CD4-positive, alpha-beta T cell treated with Interleukin-17A for 1 hour (primary cell): Measurements from ENCODE around the gene ABCC3.

Experiments used
- DNase-seq: peaks from one replicate; pipeline ENCODE4 v3.0.0-alpha.2; 2020

The ABCC3 gene

DNA sequence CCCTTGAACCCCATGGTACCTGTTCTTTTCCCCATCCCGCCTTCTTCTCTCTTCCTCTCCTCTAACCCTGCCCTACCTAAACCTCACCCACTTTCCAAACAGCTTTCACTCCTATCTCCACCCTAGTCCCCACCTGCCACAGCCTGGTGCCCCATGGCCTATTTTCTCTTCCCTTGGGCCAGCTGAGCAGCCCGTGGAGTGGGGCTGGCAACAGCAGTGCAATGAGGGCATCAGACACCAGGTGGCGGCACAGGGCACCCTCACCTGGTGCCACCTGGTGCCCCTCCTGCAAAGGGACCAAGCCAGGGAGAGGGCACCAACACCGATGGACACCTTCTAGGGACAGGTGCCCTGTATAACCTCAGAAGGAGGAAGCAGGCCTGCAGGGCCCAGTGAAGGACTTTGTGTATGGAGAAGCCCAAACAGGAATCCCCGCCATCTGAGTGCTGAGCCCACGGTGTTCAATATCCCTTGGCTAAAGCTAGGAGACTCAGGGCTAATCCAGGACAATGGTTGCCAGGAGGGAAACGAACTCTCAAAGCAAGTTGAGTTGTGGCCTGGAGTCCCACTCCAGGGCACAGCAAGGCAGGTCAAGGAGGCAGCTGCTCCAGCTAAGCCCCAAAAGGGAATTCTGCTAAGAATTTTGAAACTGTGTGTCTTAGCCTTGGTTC, 4.0 kb upstream of the ABCC3 start:
- peak; percentile 54 for DNase-seq

DNA sequence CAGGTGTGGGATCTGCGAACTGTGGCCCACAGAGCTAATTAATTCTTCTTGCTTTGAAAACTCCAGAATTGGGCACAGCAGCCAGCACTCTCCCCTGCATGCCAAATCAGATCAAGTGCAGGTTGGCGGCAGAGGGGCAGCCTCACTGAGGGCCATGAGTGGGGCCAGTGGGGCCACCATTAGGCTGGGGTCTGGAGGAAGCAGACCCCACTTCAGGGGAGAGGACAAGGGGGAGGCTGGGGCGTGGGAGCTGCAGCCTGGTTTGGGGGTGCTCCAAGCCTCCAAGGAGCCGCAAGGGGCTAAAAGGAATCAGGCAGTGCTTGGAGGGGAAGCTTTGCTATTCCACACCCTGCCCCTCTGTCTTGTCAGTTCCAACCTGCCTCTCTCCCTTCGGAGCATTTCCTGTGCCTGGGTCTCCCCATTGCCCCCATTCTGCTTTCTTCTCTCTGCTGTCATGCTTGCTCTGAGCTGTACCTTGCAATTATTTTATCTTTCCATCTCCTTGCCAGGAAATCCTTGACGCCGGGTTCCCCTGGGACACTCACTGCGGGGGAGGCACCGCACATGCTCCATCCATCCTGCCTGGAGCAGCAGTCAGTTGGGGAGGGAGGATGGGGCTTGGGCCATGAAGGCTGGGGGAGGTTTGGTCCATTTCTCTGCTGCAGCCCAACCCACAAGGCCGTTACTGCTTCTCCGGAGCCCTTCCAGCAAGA, 3.3 kb upstream of the ABCC3 start:
- no peak for DNase-seq

DNA sequence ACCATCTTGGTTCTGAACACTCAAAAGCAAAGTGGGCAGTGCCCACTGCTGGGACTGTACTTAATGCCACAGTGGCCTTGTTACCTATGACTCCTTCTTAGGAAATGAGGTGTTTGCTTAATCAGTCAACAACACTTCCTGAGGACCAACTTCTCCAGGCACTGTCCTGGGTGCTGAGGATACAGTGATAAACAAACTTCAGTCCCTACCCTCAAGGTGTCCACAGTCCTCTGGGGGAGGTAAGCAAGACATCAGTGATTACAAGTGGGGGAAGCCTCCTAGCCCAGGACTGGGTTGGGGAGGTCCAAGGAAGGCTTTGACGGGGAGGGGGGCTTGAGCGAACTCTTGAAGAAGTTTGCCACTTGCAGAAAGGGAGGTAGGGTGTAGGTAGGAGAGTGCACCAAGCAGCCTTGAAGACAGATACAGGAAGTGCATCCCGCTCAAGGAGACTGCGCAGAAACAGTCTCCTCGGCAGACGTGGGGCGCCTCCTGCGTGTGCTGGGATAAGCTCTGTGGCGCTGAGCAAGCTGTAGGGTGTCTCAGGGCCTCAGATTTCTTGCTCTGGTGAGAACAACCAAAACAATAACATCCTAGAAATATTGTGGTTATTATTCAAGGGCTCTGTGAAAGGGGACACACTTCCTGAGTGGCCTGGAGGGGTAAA, 2.6 kb upstream of the ABCC3 start:
- no peak for DNase-seq

DNA sequence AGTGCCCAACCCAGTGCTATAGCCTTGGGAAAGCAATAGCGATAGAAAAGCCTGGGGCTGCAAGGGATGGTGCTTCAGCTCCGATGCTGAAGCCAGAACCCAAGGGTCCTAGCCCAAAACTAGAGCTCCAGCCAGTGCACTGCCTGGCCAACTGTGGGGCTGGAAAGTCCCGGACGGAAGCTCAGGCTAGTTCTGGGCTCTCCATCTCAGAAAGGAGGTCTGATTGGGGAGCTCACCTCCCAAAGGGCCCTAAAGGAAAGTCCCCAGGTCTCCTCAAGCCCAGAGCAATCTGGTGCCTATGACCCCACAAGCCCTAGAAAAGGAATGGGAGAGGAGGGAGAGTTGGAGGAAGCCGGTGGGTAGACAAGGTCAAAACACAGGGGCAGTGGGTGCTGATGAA, 2.0 kb upstream of the ABCC3 start:
- DNase-seq = no peak

DNA sequence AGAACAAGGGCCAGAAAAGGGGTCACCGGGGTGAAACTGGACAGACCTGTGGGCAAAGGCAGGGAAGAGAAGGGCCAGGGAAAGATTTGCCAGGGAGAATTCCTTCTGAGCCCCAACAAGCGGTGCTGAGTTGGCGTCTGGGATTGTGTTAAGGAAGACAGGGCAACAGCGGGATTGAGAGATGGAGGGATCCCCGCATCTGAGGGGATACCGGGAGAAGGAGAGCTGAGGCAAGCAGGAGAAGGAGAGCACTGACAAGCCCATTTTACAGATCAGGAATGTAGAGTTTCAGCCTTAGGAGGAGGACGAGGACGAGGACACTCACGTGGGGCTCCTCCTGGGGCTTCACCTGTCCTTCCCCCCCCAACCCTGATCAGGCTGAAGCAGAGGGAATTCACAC, 998 bp upstream of the ABCC3 start:
- no peak for DNase-seq

DNA sequence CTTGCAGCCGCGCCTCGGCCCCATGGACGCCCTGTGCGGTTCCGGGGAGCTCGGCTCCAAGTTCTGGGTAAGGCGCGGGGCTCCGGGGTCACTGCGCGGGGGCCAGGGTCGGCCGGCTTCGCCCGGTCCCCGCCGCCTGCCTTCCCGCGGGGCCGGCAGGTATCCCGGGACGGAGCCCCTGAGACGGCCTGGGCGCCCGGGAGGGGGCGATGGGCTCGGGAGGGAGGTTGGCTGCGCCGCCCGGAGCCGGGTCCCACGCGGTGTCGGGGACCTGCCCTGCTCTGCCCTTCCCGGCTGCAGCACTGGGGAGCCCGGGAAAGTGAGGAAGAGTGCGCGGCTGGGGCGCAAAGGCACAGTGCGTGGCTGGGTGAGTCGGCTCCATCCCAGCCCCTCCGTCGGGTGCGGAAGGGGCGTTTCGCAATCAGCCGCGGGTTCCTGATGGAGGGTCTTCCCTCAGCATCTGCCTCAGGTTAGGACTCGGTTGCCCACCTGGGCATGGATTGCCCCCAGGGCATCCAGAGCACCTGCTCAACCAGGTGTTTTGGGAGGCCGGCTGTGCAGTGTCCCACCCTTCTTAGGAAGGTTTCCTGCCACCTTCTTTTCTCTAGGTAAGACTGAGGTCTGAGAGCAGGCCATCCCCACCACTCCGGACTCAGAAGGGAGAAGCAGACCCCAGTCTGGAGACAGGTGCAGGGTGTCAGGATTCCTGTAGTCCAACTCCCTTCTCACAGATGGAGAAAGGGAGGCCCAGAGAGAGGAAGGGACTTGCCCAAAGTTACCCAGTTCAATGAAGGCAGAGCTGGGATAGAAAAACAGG, 442 bp downstream of the ABCC3 start:
- DNase-seq = no peak

DNA sequence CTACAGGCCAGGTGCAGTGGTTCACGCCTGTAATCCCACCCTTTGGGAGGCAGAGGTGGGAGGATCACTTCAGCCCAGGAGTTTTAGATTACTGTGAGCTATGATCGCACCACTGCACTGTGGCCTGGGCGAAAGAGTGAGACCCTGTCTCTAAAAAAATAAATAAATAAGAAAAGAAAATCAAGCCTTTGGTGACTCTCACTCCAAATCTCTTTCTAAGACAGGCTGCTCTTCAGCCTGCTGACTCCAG, 976 bp downstream of the ABCC3 start:
- no peak for DNase-seq

DNA sequence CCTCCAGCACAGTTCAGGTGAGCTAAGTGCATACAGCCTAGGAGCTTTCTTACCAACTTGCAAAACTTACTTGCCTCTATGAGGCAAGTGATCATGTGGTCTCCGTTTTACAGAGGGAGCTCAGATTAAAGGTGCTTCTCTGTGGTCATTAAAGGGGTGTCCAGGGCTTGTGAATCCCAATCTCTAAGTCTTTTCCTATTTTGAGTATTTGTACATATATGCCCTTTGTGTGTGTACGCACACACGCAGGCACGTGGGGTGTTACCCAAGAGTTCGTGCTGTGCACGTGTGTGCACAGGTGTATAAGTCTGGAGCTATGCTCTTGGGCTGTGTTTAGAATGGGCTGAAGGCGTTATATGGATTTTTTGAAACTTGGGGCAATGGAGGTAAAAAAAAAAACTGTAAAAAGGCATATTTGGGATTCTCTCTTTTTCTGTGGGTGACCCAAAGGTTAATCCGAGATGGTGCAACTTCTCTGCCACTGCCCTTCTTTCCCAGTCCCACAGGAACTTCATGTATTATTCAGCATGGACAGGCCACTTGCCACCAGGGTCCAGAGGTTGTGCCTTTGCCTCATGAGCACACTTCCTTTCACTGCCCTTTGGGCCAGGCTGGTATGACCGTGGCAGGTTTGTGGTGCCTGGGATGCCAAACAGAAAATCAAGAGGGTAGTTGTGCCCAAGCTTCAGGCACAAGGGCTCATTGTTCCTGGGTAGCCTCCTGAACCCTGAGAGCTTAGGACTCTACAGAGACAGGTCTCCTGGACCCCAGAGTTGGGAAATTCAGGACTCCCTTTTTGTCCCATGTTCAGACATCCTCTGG, 1.5 kb downstream of the ABCC3 start:
- DNase-seq = no peak

DNA sequence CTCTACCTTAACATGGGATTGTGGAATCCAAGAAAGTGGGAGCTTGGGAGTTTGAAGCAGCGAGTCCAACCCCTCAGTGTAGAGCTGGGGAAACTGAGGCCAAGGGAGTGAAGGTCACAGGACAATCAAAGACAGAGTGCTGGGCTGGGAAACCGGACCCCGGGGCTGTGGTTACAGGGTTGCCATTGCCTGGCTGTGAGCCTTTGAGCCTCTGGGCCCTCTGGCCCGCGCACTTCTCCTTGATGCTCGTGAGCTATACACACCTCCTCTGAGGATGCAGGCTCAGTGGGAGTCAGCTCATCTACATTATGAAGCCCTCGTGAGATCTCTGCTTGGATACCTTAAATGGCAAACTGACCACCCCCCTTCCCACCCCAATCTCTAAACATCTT, 2.1 kb downstream of the ABCC3 start:
- DNase-seq = no peak

DNA sequence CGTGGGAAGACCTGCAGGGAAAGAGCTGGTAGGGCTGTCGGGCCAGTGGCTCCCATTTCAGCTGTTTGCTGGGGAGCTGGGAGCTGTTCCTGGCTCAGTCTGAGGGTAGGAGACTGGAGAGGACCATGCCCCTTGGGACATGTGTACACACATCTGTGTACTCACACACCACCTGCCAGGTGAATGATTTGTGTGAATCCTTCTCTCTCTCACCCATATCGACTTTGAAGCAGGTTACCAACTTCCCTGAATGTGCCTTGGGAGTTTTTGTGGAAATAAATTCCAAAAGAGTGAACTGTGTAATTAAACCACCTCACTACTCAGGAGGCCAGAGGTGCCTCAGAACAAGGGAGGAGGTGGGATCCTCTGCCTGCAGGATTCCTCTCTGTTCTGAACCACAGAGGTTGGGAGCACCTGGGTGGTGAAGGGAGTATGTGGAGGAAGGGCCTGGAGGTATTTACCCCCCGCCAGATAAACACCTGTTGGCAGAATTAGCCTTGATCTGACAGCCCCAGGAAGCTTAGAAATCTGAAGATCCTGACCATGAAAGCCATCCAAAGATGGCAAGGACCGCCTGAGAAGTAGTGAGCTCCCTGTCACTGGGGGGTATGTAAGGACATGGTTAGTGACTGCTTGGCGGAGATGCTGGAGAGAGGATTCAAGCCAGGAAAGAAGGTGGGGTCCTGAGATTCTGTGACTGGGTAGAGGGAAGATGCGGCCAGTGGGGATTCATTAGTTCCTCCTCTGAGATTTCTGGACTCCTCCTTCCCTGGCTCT, 3.3 kb downstream of the ABCC3 start:
- no peak for DNase-seq

DNA sequence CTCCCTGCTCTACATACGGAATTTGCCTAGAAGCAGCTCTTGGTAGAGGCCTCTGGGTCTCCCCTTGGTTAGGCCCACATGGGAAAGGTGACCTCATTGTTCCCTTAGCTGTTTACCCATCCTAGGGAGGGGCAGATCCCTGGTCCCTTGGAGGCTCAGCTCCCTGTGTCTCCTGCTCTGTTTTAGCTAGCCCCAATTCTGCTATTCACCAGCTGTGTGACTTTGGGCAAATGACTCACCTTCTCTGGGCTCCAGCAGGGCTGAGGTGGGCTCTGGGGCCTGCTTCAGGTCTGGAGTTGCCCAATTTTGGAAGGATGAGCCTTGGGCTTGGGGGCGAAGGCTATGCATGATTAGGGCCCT, 3.9 kb downstream of the ABCC3 start:
- no peak for DNase-seq

DNA sequence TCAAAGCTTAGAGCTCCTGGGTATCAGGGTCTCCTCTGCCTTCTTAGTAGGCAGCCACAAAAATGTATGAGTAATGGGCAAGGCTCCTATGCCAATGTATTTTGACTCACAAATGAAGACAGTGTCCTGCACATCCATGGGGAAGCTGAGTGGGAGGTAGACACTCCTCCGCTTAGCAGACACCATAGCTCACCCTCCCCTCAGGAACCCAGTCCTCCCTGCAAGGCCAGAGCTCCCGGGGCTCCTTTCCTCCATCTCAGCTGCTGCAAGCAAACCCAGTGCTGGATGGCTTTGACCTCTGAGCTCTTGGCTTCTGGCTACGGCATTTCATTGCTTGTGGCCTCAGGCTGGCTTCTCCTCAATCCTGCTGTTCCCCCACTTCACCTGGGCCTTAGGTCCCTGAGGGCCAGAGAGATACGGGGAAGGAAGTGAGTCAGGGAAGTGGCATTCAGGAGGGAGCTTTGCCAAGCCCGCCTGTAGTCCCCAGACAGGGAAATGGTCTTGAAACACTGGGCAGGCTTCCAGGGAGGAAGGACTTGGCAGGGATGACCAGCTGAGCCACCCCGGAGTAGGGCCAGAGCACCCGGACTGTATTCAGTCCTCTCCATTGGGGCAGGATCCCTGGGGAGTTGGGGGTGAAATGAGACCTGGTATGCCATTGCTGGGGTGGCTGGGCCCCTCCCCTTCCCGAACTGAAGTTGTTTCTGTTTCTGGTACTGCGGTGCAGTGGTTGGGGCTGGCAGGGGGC, 4.5 kb downstream of the ABCC3 start:
- DNase-seq = no peak

DNA sequence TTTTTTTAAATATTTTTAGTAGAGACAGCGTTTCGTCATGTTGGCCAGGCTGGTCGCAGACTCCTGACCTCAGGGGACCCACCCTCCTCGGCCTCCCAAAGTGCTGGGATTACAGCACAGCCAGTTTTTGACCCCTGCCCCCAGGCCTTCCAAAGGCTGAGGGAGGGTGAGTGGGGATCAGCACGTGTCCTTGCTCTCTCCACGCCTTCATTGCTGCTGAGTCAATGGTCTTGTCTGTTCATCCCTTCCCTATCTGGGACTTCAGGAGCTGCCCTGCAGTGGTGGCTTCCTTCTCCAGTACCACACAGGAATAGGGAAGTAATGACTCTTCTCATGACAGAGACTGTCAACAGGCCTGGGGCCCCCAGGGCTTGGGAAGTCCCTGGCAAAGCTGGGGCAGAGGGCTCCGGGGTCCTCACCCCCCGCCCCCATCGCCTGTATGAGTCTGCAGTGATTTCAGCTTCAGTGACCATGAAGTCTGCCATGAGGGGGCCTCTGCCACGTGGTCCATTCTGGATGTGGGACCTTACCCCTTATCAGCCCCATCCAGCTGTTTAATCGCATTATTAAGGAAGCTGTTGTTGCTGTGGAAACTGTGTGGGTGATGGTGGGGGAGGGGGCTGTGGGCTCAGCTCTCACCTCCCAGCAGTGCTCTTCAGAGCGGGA, 6.1 kb downstream of the ABCC3 start:
- no peak for DNase-seq

DNA sequence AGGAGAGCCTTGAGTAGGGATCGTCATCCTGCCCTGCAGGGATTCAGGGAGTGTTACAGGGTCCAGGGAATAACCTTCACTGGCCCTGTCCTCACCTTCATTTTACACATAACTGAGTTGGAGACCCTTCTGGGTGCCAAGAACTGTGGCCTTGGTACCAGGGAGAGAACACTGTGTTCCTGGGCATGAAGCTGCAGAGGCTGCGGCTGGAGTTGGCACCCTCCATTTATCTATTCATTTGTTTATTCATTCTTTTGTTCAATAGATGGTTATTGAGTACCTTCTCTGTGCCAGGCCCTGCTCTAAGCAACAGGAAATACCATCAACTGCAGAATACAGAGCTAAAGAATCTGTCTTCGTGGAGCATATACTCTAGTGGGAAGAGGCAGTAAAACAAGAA, 6.7 kb downstream of the ABCC3 start:
- no peak for DNase-seq

DNA sequence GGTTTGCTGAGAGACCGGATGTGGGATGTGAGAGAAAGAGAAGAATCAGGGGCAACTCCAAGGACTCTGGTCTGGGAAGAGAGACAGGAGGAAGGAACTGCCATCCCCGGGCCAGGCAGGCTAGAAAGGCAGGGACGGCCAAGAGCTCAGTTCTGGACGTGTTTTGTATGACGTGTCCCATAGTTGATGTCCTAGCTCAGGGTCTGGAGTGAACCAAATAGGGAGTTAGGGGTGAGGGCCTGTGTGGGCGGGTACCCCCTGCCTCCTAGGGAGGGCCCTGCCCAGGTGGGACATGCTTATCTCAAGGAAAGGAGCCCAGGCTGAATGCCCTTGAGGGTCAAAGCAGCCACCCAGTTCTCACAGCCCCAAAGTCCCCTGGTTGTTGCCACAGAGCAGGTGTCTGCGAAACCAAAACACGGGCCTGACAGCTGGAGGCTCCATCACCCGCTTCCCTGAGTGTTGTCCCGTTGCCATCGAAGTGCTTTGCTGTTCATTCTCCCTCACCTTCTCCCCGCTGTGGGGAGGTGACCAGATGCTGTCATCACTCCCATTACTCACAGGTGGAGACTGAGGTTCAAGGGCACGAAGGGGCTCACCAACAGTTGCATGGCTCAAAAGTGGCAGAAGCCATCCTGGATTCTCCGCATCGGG, 7.5 kb downstream of the ABCC3 start:
- DNase-seq = no peak

DNA sequence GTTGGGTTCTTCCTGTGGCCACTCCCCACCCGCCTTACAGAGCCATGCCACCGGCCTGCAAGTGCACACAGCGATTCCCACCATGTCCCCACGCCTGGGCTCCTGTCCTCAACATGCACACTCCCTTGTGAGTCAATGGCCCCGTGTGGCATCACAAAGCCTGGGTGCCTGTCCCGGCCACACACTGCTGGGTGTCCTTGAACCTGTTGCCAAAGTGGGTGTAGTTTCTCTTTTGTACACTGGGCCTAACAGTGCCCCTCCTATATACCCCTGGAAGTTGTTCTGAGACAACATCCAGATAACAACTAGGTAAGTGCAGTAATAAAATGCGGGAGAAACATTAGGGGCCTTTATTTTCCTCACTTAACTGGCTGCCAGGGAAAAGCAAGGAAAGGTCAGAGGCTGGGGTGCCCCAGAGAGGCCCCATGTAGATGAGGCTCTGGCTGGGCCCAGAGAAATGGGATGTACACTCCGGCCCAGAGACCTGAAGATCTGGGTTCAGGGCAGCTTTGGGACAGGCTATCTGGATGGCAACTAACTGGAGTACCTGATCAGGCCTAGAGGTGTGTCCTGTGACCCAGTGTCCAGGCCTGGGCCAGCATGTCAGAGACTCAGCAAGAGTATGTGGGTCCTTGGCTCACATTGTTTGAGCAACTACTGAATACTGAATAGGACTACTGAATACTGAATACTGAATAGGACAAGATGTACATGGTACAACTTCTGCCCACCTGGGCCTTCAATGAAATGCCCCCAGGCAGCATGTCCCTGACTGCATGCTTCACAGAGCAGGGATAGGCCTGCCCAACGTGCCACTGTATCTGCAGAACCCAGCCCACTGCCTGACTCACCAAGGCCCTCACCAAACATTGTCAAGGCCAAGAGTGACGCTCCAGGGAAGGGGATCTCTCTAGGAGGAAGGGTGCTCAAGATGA, 8.3 kb downstream of the ABCC3 start:
- DNase-seq = no peak

DNA sequence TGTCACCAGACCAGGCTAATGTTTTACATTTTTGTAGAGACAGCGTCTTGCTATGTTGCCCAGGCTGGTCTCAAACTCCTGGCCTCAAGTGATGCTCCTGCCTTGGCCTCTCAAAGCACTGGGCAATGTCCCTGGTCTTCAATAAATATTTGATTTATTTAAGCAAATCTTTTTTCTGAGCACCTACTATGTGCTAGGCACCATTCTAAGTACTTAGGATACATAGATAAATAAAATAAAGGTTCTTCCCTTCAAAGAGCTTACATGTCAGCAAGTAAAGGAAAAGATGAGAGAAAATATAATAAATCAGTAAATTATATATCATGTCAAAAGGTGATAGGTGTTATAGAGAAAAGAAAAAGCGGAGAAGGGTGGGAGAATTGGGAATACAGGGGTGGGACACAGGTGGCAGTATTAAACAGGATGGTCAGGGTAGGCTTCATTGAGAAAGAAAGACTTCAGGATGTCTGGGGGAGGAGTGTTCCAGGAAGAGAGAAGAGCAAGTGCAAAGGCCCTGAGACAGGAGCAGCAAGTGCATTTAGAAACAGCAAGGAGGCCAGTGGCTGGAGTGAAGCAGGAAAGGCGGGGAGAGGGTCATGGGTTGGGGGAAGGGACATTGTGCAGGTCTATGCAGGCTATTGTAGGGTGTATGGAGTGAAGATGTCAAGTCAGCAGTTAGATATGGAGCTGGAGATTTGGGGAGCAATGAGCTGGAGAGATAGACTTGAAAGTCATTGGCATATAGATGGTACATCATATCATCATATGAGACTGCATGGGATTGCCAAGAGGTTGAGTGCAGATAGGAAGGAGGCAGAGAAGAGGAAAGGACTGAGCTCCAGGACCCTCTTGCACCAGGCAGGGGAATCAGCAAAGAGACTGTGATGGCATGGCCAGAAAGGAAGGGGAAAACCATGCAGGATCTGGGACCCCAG, 11.3 kb downstream of the ABCC3 start:
- DNase-seq = no peak

DNA sequence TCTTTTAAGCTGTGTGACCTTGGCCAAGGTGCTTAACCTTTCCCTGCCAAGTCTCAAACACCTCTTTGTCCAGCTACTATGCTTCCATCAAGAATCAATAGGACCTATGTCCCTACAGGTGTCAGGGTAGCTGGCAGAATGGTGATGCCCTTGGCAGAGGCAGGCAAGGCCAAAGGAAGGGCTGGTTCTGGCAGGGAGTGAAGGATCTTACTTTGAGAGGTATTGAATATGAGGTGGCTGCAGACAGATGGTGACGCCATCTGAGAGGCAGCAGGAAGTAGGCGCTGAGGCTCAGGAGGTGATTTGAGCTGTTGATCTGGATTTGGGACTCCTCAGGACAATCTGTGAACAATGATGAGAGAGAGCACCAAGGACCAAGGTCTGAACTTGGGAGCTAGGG, 12.5 kb downstream of the ABCC3 start:
- DNase-seq = no peak
